Stimulated activated CD4-positive, alpha-beta T cell treated with anti-CD3 and anti-CD28 coated beads, Interleukin-12 subunit alpha, Interleukin-12 subunit beta, amount 100 ng/mL, for 48 hours (primary cell): ENCODE results near the gene BRIX1.

ENCODE experiments used
- DNase-seq, 3 donors: peaks; one replicate each; pipeline ENCODE4 v3.0.0-alpha.2; 2020; ENCODE audit warnings: low read depth in 2 of 3, low spot score in 1 of 3

Gene BRIX1

DNA sequence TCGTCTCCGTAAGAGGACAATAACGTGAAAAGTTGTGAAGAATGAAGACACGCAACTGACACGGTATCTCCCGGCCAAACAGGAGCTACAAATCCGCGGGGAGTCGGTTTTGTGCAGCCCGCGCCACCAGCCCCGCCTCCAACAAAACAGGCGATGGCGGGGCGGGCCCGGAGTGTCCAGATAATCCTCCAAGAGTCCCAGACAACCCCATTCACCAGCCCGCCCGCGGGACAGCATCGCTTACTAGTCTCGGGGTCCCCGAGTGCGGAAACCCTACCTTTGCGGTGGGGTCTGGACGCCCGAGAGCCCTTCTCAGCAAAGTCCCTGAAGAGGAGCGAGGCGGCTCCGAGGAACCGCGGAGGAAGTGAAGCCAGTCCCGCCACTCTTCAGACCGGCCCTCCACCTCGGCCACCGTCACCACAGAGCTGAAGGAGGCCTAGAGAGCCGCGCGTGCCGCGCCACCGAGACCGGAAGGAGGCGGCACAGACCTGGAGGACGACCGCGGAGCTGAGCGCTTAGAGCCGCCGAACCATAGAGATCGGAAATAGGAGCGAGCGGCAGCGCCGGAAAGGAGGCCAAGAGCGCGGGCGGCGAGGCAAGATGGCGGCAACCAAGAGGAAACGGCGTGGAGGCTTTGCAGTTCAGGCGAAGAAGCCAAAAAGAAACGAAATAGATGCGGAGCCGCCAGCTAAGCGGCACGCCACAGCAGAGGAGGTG, at the start of gene BRIX1, which contains the start of gene RAD1:
Gene BRIX1, plus strand, starts transcription at position 573 of the 717 bp plus-strand sequence. Its CDS starts 28 bp downstream, at position 601.
Gene RAD1, minus strand, starts transcription at position 366 of the 717 bp plus-strand sequence. CDS start 612 bp downstream, outside the sequence.
- peak; percentile 86 to 93 (median 92) for DNase-seq

DNA sequence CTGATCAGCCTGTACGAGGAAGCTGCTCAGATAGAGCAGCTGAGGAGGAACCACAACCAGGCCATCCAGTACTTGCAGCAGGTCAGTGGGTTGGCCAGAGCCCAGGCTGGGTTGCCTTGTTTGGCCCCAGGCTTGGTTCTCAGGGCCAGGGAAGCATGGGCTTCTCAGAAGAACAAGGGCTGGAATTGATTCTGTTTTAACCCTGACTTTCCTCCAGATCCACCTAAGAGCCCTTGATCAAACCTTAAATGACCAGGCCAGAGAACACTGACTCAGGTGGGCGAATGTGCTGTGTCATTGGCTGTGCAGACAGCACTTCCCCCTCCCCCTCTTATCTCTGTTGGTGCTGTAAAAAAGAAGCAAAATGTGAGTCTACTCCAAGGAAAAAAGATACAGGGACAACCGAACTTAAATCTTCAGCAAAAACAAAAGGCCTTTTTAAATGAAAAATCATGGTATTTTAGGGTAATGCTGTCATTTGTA, 48.5 kb upstream of the BRIX1 start:
- DNase-seq: no peak

DNA sequence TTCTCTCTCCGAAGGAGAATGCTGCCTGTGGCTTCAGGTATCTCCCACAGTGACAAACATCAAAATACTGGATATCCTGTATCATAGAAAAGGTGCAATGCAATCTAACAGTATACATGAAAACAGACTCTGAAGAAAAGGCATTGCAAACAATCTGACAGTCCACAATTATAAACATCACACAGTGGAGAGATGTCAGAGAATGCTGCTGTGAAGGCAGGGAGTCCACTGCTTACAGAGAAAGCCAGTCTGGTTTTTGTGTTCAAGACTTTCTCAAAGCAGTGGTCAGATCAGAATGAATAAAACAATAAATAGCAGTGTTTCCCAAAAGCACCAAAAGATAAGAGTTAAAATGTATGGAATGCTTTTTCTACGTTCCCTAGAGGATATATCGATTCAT, 47.9 kb upstream of the BRIX1 start:
- no peak for DNase-seq

DNA sequence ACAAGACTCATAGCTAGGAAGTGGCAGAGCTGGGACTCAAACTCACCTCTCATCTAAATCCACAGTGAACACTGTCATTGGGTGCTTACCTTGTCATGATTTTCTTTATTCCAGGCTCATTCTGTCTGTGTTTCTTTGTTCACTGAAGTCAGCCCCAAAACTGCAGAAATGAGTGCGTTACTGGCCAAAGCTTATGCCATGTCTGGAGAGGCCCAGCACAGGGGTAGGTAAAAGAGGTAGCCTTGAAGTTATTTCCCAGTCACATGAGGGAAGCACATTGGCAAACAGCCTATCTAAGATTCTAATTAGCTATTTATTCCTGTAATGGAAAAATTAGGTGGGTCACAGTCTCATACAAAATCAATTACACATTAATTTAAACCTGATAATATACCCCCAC, 46.7 kb upstream of the BRIX1 start:
- no peak for DNase-seq

GRCh38 chr5:34869256-34869655, 46.3 kb upstream of the BRIX1 start:
- DNase-seq: no peak

- no peak for DNase-seq
Measured at GRCh38 chr5:34870382-34870781, 45.1 kb upstream of the BRIX1 start.

DNA sequence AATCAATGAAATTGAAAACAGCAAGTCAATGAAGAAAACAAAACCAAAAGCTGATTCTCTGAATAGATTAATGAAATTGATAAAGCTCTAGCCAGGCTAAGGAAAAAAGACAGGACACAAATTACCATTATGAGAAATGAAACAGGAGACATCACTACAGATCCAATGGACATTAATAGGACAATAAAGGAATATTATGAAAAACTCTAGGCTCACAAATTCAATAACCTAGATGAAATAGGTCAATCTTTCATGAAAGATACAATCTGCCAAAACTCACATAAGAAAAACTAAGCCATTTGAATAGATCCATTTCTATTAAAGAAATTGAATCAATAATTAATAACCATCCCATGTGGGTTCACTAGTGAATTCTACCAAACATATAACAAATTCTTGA, 39.2 kb upstream of the BRIX1 start:
- DNase-seq: no peak

DNA sequence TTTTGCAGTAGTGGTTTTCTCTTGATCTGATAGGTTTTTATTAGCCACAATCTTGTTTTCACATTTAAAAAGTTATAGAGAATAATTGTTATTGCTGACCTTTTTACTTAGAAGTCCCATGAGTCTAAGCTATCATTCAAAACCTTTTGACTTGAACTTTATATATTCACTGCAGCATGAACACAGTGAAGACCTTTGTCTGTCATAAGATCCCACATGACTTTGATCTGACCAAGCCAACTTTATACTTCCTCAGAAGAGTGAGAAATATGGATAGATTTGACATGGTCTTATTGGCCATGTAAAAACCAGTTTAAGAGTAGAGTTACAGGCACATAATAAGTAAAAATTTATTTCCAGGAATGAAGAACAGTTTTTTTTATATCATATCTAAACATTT, 34.3 kb upstream of the BRIX1 start:
- DNase-seq: no peak

GRCh38 chr5:34886392-34887119, 29.0 kb upstream of the BRIX1 start:
- no peak for DNase-seq

DNA sequence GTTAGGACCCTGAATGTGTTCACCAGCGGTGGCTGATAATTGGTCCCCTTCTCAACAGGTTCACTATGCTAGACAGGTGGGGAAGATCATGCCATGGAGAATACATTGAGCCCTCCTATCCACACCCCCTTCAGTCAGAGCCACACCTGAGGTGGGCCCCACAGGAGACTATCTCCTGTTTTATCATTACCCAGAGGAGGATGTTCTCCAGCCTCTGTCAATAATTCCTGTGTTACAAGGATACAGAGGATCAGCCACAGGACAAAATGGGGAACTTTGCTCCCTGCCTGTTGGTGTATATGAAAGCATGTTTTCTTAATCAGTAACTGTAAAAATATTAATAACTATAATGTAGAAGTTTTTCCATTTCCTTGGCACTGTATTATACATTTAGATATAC, 26.1 kb upstream of the BRIX1 start:
- DNase-seq: no peak

- no peak for DNase-seq
Measured at GRCh38 chr5:34891981-34892380, 23.5 kb upstream of the BRIX1 start.

DNA sequence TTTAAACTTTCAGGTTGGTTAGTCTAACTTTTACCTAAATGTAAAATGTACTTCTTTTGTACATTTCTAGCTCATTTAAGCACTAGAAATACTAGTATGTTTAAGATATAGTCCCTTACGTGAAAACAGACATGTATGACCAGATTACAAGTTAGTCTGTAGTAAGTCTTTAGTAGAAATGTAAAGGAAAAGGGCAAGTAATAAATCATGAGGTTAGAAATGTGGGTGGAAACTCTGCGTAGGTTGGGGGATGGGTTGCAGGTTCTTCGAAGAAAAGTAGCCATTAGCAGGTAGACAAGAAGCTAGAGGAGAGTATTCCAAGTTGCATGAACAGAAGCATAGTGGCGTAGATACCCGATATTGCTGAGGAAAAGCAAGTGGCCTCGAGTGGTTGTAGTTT, 23.1 kb upstream of the BRIX1 start:
- DNase-seq: no peak

DNA sequence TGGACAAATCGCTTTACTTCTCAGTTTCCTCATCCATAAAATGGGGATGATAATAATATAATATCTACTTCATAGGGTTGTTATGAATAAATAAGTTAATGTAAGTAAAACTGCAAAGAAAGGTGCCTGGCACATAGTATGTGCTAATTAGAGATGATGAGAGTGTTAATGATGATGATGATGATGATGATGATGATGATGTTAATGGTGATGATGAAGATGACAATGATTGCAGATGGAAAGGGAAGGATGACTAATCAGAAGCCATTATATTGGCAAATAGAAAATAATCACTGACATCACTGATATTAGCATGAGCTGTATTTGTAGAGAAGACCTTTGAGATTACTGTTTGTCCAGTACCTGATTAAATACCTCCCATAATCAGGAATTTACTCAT, 20.8 kb upstream of the BRIX1 start:
- no peak for DNase-seq

GRCh38 chr5:34895641-34896419, 19.7 kb upstream of the BRIX1 start:
- no peak for DNase-seq

DNA sequence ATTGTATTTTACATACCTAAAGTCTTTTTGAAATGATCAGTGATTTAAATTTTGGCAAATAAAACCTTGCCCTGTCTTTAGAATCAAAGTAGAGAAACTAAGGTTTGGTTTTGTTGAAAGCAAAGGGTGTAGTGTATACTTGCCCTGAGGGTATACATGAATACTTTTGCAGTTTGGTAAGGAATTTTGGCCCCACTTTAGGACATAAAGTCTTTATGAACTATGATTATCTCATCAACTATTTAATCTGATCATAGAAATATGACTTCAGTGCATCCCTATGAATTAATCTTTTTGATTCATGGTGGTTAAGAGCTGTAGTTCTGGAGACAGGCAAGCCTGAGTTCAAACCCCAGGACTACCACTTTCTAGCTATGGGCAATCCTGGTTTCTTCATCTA, 17.9 kb upstream of the BRIX1 start:
- no peak for DNase-seq

- peak; percentile 21 to 46 (median 39) for DNase-seq
Measured at GRCh38 chr5:34898258-34898895, 17.1 kb upstream of the BRIX1 start.

- no peak for DNase-seq
Measured at GRCh38 chr5:34899066-34899465, 16.4 kb upstream of the BRIX1 start.

DNA sequence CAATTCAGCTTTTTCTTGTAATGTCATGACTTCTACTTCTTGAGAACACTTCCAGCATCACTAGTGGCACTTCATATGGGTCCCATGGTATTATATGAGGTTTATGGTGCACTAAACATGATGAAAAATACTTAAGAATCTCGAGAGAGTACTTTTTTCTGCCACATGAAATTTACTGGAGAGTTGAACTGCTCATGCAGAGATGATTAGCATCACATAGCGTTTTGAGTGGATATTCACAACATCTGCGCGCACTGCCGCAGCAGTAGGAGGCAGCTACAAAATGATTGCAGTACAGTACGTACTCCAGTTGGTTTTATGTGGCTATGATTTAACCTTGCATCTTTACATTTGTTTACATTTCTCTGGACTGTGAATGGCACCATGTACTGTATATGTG, 14.9 kb upstream of the BRIX1 start:
- no peak for DNase-seq

GRCh38 chr5:34903260-34903659, 12.3 kb upstream of the BRIX1 start:
- no peak for DNase-seq

- DNase-seq: no peak
Measured at GRCh38 chr5:34905564-34905963, 9.9 kb upstream of the BRIX1 start.

GRCh38 chr5:34913072-34913471, 2.4 kb upstream of the BRIX1 start:
- DNase-seq: no peak
